K562 (cell line): Measurements from ENCODE around the gene SHC1. TPM values are rescaled to one million over a fixed set of nuclear protein-coding genes. Genes with fewer than 3 reads are reported as not detected.
A peak's percentile ranks its signal among the peaks of the same experiment; 100 is the strongest.

Experiments
- ATAC-seq: fragments of 200-7000 bp; cut with Tn5 transposase; 3 replicates; pipeline ENCODE4 v1.9.1; 2020; ENCODE audit warnings: moderate library complexity
- BruUV-seq: library from RNA; stranded (reverse); fragments of 400-500 nt; replicated peaks from 2 replicates; lab custom pipeline; 2021; lab: Mats Ljungman, UMichigan
- CTCF ChIA-PET: fragments of 300-600 bp; formaldehyde crosslinking; extraction: SDS; loops from one replicate; lab custom pipeline; 2021; ENCODE audit warnings: low intra/inter-chr PET ratio; lab: Yijun Ruan, JAX
- POLR2A ChIA-PET: fragments of 300-600, 350-650 bp; sonication (Branson Sonifier 250); formaldehyde crosslinking; extraction: SDS; loops from one replicate; lab custom pipeline; 2021; ENCODE audit warnings: antibody characterized with exemption, inconsistent platforms; lab: Yijun Ruan, JAX
- DNase-seq, 4 experiments: peaks; one replicate each; pipeline versions ENCODE4 v3.0.0 to v3.0.0-alpha.2; 2011 to 2018; ENCODE audit warnings: low spot score in 3 of 4, mixed read lengths in 3 of 4; ENCODE audit errors: extremely low read depth in 1 of 4
- FAIRE-seq: peaks from 2 replicates; lab custom pipeline; 2011; peaks lifted over from hg19 to GRCh38; lab: Jason Lieb, UNC
- H2AFZ ChIP-seq: 2 replicates; pipeline ENCODE4 v1.6.0; 2011; ENCODE audit warnings: low read depth, low read length, control low read depth, inconsistent platforms
- H3K27ac ChIP-seq: fragments of 200-600 bp; 3 replicates; pipeline ENCODE4 v1.8.0; 2011; ENCODE audit warnings: low read depth, mild to moderate bottlenecking, control low read depth, inconsistent platforms, low read length, moderate library complexity, mixed read lengths; ENCODE audit errors: extremely low read depth
- H3K27me3 ChIP-seq, 2 experiments: fragments of 300-600 bp in 1 of 2; 2 replicates in 1 of 2; 3 replicates in 1 of 2; pipeline versions ENCODE4 v1.6.0 to v1.8.0; 2011; ENCODE audit warnings: inconsistent platforms in 2 of 2, low read length in 2 of 2, mild to moderate bottlenecking in 1 of 2, mixed read lengths in 1 of 2, moderate library complexity in 1 of 2; ENCODE audit not compliant: control insufficient read depth in 2 of 2, insufficient read depth in 2 of 2
- H3K36me3 ChIP-seq: fragments of 300-600 bp; 3 replicates; pipeline ENCODE4 v1.8.0; 2011; ENCODE audit warnings: mild to moderate bottlenecking, low read length, inconsistent platforms; ENCODE audit not compliant: control insufficient read depth, insufficient read depth
- H3K4me1 ChIP-seq, 2 experiments: fragments of 200-600 bp in 1 of 2; replicated peaks in 1 of 2; 2 replicates in 1 of 2; 3 replicates in 1 of 2; pipeline versions ENCODE4 v1.5.1 to v1.8.0; 2011; ENCODE audit warnings: inconsistent platforms in 2 of 2, low read length in 2 of 2, mild to moderate bottlenecking in 1 of 2, mixed read lengths in 1 of 2, moderate library complexity in 1 of 2; ENCODE audit not compliant: control insufficient read depth in 2 of 2, insufficient read depth in 2 of 2
- H3K4me2 ChIP-seq: 2 replicates; pipeline ENCODE4 v1.6.1; 2011; ENCODE audit warnings: low read length, control low read depth, inconsistent platforms, mixed read lengths; ENCODE audit not compliant: insufficient read depth
- H3K4me3 ChIP-seq: fragments of 200-600 bp; sonication (generic), shearing (Covaris generic); 2 replicates; pipeline ENCODE4 v1.5.1; 2016; ENCODE audit warnings: control low read depth, inconsistent platforms
- H3K79me2 ChIP-seq: fragments of 200-600 bp; 3 replicates; pipeline ENCODE4 v1.8.0; 2011; ENCODE audit warnings: low read length, inconsistent platforms; ENCODE audit not compliant: control insufficient read depth, insufficient read depth
- H3K9ac ChIP-seq, 2 experiments: 2 replicates each; pipeline versions ENCODE4 v1.6.0 to v1.6.1; 2011; ENCODE audit warnings: low read depth in 2 of 2, low read length in 2 of 2, control low read depth in 1 of 2, inconsistent platforms in 1 of 2, mild to moderate bottlenecking in 1 of 2, mixed read lengths in 1 of 2; ENCODE audit not compliant: insufficient read depth in 1 of 2
- H3K9me1 ChIP-seq: one replicate; pipeline ENCODE4 v1.6.0; 2011; ENCODE audit warnings: inconsistent platforms, mild to moderate bottlenecking, low read length, moderate library complexity; ENCODE audit not compliant: control insufficient read depth, insufficient read depth
- H3K9me3 ChIP-seq: replicated peaks from 2 replicates; pipeline ENCODE4 v1.5.1; 2011; ENCODE audit warnings: low read depth, low read length, inconsistent platforms; ENCODE audit not compliant: control insufficient read depth, insufficient read depth
- H4K20me1 ChIP-seq: replicated peaks from 2 replicates; pipeline ENCODE4 v1.6.1; 2011; ENCODE audit warnings: low read length, inconsistent platforms, mixed read lengths; ENCODE audit not compliant: control insufficient read depth, insufficient read depth
- CAMTA2 ChIP-seq: fragments of 250-450 bp; sonication (Bioruptor Pico); conservative IDR thresholded peaks from 2 replicates; pipeline ENCODE4 v1.5.1; 2022
- CHCHD3 ChIP-seq: fragments of 250-450 bp; sonication (Bioruptor Pico); IDR thresholded peaks from 2 replicates; pipeline ENCODE4 v2.1.2; 2022; ENCODE audit warnings: mild to moderate bottlenecking
- ILF3 ChIP-seq: fragments of 450-650 bp; IDR thresholded peaks from 2 replicates; pipeline ENCODE4 v1.6.1; 2018; ENCODE audit warnings: antibody characterized with exemption, mild to moderate bottlenecking, moderate library complexity, borderline replicate concordance
- THRB ChIP-seq: fragments of 450-650 bp; formaldehyde crosslinking; conservative IDR thresholded peaks from 2 replicates; pipeline ENCODE4 v1.4.0; 2022; ENCODE audit warnings: mild to moderate bottlenecking, missing genetic modification characterization
- WGBS: fragments of 100-300 bp; shearing (Covaris generic); methylation state at CpG from one replicate; pipeline ENCODE4 v1.1.6; 2016; ENCODE audit warnings: low coverage, mixed read lengths; ENCODE audit not compliant: insufficient coverage; ENCODE audit errors: missing lambda C conversion rate; 5-methylcytosine and 5-hydroxymethylcytosine counted together
- in situ Hi-C: fragments of 300-500 bp; cut with MboI; formaldehyde crosslinking; loops from 4 replicates; pipeline ENCODE4 v1.15.0; 2018; ENCODE audit warnings: inconsistent platforms, mixed read lengths
- intact Hi-C: fragments of 100-400 bp; cut with micrococcal nuclease; formaldehyde crosslinking; loops from 2 replicates; pipeline ENCODE4 v1.14.2; 2022
- polyA plus RNA-seq, 8 experiments: library from polyadenylated mRNA; depleted of rRNA in 4 of 8; stranded (reverse) in 5 of 8; unstranded in 3 of 8; fragments of >200 nt; fragmentation: Nextera tagmentation in 2 of 8; fragmentation: Illumina TruSeq in 1 of 8; extraction: Ambion mirVana in 2 of 8; extraction: Trizol in 1 of 8; gene quantifications; 2 replicates each; pipeline versions ENCODE4 v1.2.1 to v1.2.3, GENCODE V29; 2011 to 2014; ENCODE audit warnings: inconsistent platforms in 1 of 8, missing spikeins in 1 of 8
- total RNA-seq, 7 experiments: library from RNA; depleted of rRNA in 6 of 7; stranded (reverse); fragments of >200 nt in 6 of 7; fragmentation: Illumina TruSeq in 2 of 7; extraction: Trizol in 2 of 7; gene quantifications; 2 replicates each; pipeline versions ENCODE4 v1.2.1 to v1.2.3, GENCODE V29; 2011 to 2021; ENCODE audit warnings: low replicate concordance in 1 of 7

Gene SHC1
- total and polyA plus RNA-seq, 9 of the 15 experiments (the other 6 are each of a cell fraction or from before 2014, with no cell fraction given): 4.1 to 113 (median 51.9) TPM

GRCh38 chr1:154982341-154982740 lies 11.8 kb upstream of the SHC1 start:
- Histone ChIP-seq H2AFZ (peak overlapping the region; percentile 88), H3K9me3 (no peaks in the 10 kb centered on the region), H3K36me3 (peaks cover 44% of the 10 kb centered on the region), H3K27ac (peak overlapping the region; percentile 85), H3K4me1 (peaks cover 10 to 26% of the 10 kb centered on the region in 2 experiments), H3K9ac (peak overlapping the region; percentile 1 to 75; a peak in 2 of 4 replicates), H4K20me1 (no peaks in the 10 kb centered on the region), H3K27me3 (no peaks in the 10 kb centered on the region), H3K4me2 (peak overlapping the region; percentile 77), H3K4me3 (peak overlapping the region; percentile 60), H3K9me1 (no peaks in the 10 kb centered on the region), H3K79me2 (peaks cover 73% of the 10 kb centered on the region)
- intact Hi-C loops (no loop called here), in situ Hi-C loops (no loop called here)
- FAIRE-seq (no peak), DNase-seq (peak in 1 of 4 experiments; percentile 45), ATAC-seq (no peak)
- ChIA-PET CTCF (interaction anchor here (1.0 kb wide), 1 partner anchor 17 kb away, joined by 3 read pairs; no protein-coding TSS in a partner anchor), POLR2A (interaction anchor here (0.6 to 4.7 kb wide), 6 partner anchors 10 to 813 kb away, joined by 3 to 80 read pairs (median 7); partner anchors contain the start of genes CKS1B, DPM3, LENEP and SHC1)
- BruUV-seq: TSS peak; percentile 98
- TF ChIP-seq CAMTA2: no peak
- TF ChIP-seq CHCHD3 (CRISPR knock-in tag): no peak
- TF ChIP-seq THRB (CRISPR knock-in tag): no peak
- peak; percentile 40; the same call in 1 of the 2 replicates for TF ChIP-seq ILF3
- 38% methylated on average over 4 of the region's 6 CpGs for WGBS
